AG09319 (cell line): ENCODE data around the gene KCNQ2.

ENCODE experiments used
- DNase-seq: peaks from one replicate; pipeline ENCODE4 v3.0.0-alpha.2; 2010; ENCODE audit warnings: low read depth; ENCODE audit errors: extremely low read depth
- CTCF ChIP-seq: IDR thresholded peaks from 2 replicates; pipeline ENCODE4 v1.5.1; 2011; ENCODE audit warnings: low read depth, mild to moderate bottlenecking, inconsistent platforms, low read length, moderate library complexity

KCNQ2 gene

GRCh38 chr20:63359164-63359934, 113.1 kb downstream of the KCNQ2 start:
- no peak for TF ChIP-seq CTCF
- DNase-seq, result no peak

- DNase-seq, result no peak
- no peak for TF ChIP-seq CTCF
These were observed 114.2 kb downstream of the KCNQ2 start for GRCh38 chr20:63357921-63358905.

- DNase-seq, result no peak
- TF ChIP-seq CTCF, result no peak
These were observed 115.2 kb downstream of the KCNQ2 start for GRCh38 chr20:63356931-63357879.

- no peak for DNase-seq
- TF ChIP-seq CTCF, result no peak
These were observed 115.9 kb downstream of the KCNQ2 start for GRCh38 chr20:63356511-63356910.

- no peak for DNase-seq
- no peak for TF ChIP-seq CTCF
These were observed 116.6 kb downstream of the KCNQ2 start for GRCh38 chr20:63355781-63356295.

GRCh38 chr20:63354636-63355350, 117.7 kb downstream of the KCNQ2 start:
- no peak for DNase-seq
- TF ChIP-seq CTCF, result no peak
